Activated CD4-positive, alpha-beta T cell treated with anti-CD3 and anti-CD28 coated beads, Interleukin-2, amount 10 ng/mL, durations not matched to agents 24 days and 14 days (primary cell): Measurements from ENCODE around the gene OR13C4. TPM values are rescaled to one million over a fixed set of nuclear protein-coding genes. Genes with fewer than 3 reads are reported as not detected.
"Not testable (repeated sequence)": the region's sequence is repeated elsewhere in the genome, so short reads cannot be mapped to it uniquely, and the experiment has no call there.

ENCODE experiments used
- DNase-seq: peaks from one replicate; pipeline ENCODE4 v3.0.0; 2022
- H3K27ac Mint-ChIP-seq: one replicate; pipeline ENCODE4 v1.8.0; 2022; ENCODE audit warnings: mild to moderate bottlenecking, mixed read lengths
- H3K27me3 Mint-ChIP-seq: one replicate; pipeline ENCODE4 v1.8.0; 2022; ENCODE audit warnings: mixed read lengths
- H3K36me3 Mint-ChIP-seq: one replicate; pipeline ENCODE4 v1.8.0; 2022; ENCODE audit warnings: low read depth, mild to moderate bottlenecking, mixed read lengths
- H3K4me1 Mint-ChIP-seq: one replicate; pipeline ENCODE4 v1.8.0; 2021; ENCODE audit warnings: mixed read lengths
- H3K4me3 Mint-ChIP-seq: one replicate; pipeline ENCODE4 v1.8.0; 2022; ENCODE audit warnings: mild to moderate bottlenecking, moderate library complexity, mixed read lengths
- H3K9me3 Mint-ChIP-seq: one replicate; pipeline ENCODE4 v1.8.0; 2021; ENCODE audit warnings: mixed read lengths
- intact Hi-C: fragments of 100-400 bp; cut with micrococcal nuclease; formaldehyde crosslinking; loops from one replicate; pipeline ENCODE4 v1.15.1; 2023
- total RNA-seq: library from RNA; stranded (reverse); gene quantifications from 2 replicates; pipeline ENCODE4 v1.2.3, GENCODE V29; 2022

OR13C4 gene
- not detected in 2 replicates for total RNA-seq

- Mint-ChIP-seq H3K4me3 (no peak within 1 kb of the TSS), H3K4me1 (no peaks in the 10 kb centered on the region), H3K9me3 (no peaks in the 10 kb centered on the region), H3K27ac (no peak within 1 kb of the TSS), H3K27me3 (no peaks in the 10 kb centered on the region), H3K36me3 (no peaks in the 10 kb centered on the region)
- intact Hi-C loops: no loop called here
- no peak for DNase-seq
Measured at GRCh38 chr9:104527109-104527508, at the start of gene OR13C4. OR13C4 (minus strand) TSS chr9:104527209; CDS start chr9:104527209, 0 bp downstream.

DNA sequence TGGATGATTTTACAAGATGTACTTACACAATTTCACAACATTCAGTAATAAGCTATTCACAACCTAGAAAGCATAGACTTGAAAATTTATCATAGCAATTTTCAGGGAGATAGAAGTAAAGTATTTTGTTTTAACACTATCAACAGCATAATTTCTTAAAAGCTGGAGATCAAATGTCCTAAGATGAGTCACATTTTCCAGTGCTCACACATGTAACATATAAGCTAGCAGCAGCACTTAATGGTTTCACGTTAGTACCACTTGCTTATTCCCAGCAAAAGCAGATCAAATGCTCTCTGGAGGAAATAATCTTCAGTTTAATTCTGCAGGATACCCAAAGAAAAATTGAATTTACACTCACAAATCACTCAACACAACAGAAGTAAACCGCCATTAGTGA, 48.4 kb upstream of the OR13C4 start:
- no peaks in the 10 kb centered on the region for H3K4me1 Mint-ChIP-seq
- intact Hi-C loops: no loop called here
- H3K36me3 Mint-ChIP-seq: no peaks in the 10 kb centered on the region
- no peak overlapping the region for H3K4me3 Mint-ChIP-seq
- H3K9me3 Mint-ChIP-seq: peaks cover 4% of the 10 kb centered on the region
- no peaks in the 10 kb centered on the region for H3K27me3 Mint-ChIP-seq
- no peak overlapping the region for H3K27ac Mint-ChIP-seq
- DNase-seq: no peak

- Mint-ChIP-seq H3K27ac (no peak overlapping the region), H3K9me3 (peaks cover 4% of the 10 kb centered on the region), H3K27me3 (no peaks in the 10 kb centered on the region), H3K4me3 (no peak overlapping the region), H3K36me3 (no peaks in the 10 kb centered on the region), H3K4me1 (no peaks in the 10 kb centered on the region)
- intact Hi-C loops: no loop called here
- no peak for DNase-seq
Measured at GRCh38 chr9:104572612-104573011, 45.6 kb upstream of the OR13C4 start.

- no peak for DNase-seq
- Mint-ChIP-seq H3K4me1 (no peaks in the 10 kb centered on the region), H3K27me3 (no peaks in the 10 kb centered on the region), H3K4me3 (no peak within 1 kb of the TSS), H3K27ac (no peak within 1 kb of the TSS), H3K36me3 (no peaks in the 10 kb centered on the region), H3K9me3 (peaks cover 4% of the 10 kb centered on the region)
- intact Hi-C loops: no loop called here
Measured at GRCh38 chr9:104568868-104569267, 41.9 kb upstream of the OR13C4 start, which contains the start of gene OR13C8. OR13C8 (plus strand) TSS chr9:104569168; CDS start chr9:104569168, 0 bp downstream.

DNA sequence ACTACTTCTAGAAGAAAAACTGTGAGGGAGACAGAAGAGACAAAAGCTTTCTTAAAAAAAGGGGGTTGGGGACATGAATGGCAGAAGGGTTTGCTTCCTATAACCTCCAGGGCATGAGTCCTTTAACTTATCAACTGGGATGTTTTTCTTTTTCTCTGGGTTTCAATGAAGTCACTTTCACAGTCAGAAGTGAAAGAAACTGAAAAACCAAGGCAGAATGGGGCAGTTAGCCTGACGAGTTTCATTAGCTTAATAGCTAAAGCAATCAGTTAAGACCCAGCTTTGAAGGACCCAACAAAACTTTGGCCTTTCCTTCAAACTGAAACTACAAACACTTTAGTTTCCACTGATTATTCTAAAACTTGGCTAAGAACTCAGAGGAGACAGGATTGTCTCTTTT, 37.3 kb upstream of the OR13C4 start:
- no peak overlapping the region for H3K27ac Mint-ChIP-seq
- DNase-seq: no peak

GRCh38 chr9:104556830-104557634, 30.0 kb upstream of the OR13C4 start:
- Mint-ChIP-seq H3K27ac (no peak overlapping the region), H3K9me3 (no peaks in the 10 kb centered on the region), H3K27me3 (no peaks in the 10 kb centered on the region), H3K4me3 (no peak overlapping the region), H3K4me1 (no peaks in the 10 kb centered on the region), H3K36me3 (no peaks in the 10 kb centered on the region)
- intact Hi-C loops: no loop called here
- DNase-seq: no peak

More for the DNA sequence above, 37.3 kb upstream of the OR13C4 start:
- Mint-ChIP-seq H3K36me3 (no peaks in the 10 kb centered on the region), H3K27me3 (no peaks in the 10 kb centered on the region), H3K4me1 (no peaks in the 10 kb centered on the region), H3K4me3 (no peak overlapping the region), H3K9me3 (no peaks in the 10 kb centered on the region)
- intact Hi-C loops: no loop called here

GRCh38 chr9:104555521-104555920, 28.5 kb upstream of the OR13C4 start:
- no peaks in the 10 kb centered on the region for H3K4me1 Mint-ChIP-seq
- no peaks in the 10 kb centered on the region for H3K9me3 Mint-ChIP-seq

GRCh38 chr9:104553261-104553660, 26.3 kb upstream of the OR13C4 start:
- Mint-ChIP-seq H3K27ac (no peak overlapping the region), H3K9me3 (no peaks in the 10 kb centered on the region), H3K4me1 (no peaks in the 10 kb centered on the region), H3K36me3 (no peaks in the 10 kb centered on the region), H3K4me3 (no peak overlapping the region), H3K27me3 (no peaks in the 10 kb centered on the region)
- intact Hi-C loops: no loop called here
- DNase-seq: no peak

More at GRCh38 chr9:104555521-104555920, 28.5 kb upstream of the OR13C4 start:
- Mint-ChIP-seq H3K4me3 (no peak overlapping the region), H3K36me3 (no peaks in the 10 kb centered on the region), H3K27me3 (no peaks in the 10 kb centered on the region), H3K27ac (no peak overlapping the region)
- DNase-seq: no peak
- intact Hi-C loops: no loop called here

DNA sequence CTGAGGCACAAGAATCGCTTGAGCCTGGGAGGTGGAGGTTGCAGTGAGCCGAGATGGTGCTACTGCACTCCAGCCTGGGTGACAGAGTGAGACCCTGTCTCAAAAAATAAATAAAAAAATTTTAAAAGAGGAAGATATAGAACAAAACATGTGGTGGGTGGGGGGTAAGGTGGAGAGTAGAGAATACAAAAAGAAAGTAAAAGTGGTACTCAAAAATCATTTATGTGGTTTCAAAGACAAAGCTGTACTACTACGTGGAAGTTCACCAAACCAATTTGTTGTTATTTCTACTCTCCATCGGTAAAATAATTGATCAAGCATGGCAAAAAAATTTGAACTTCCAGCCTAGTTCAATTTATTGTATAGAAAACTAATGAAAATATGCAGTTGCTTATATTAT, 17.6 kb upstream of the OR13C4 start:
- H3K27ac Mint-ChIP-seq: no peak overlapping the region
- H3K4me1 Mint-ChIP-seq: no peaks in the 10 kb centered on the region
- intact Hi-C loops: no loop called here
- no peaks in the 10 kb centered on the region for H3K9me3 Mint-ChIP-seq
- no peak for DNase-seq
- H3K36me3 Mint-ChIP-seq: no peaks in the 10 kb centered on the region
- no peaks in the 10 kb centered on the region for H3K27me3 Mint-ChIP-seq
- no peak overlapping the region for H3K4me3 Mint-ChIP-seq

- Mint-ChIP-seq H3K27me3 (no peaks in the 10 kb centered on the region), H3K4me1 (no peaks in the 10 kb centered on the region), H3K36me3 (no peaks in the 10 kb centered on the region), H3K4me3 (no peak overlapping the region), H3K9me3 (no peaks in the 10 kb centered on the region), H3K27ac (no peak overlapping the region)
- no peak for DNase-seq
- intact Hi-C loops: no loop called here
Measured at GRCh38 chr9:104539275-104539674, 12.3 kb upstream of the OR13C4 start.

DNA sequence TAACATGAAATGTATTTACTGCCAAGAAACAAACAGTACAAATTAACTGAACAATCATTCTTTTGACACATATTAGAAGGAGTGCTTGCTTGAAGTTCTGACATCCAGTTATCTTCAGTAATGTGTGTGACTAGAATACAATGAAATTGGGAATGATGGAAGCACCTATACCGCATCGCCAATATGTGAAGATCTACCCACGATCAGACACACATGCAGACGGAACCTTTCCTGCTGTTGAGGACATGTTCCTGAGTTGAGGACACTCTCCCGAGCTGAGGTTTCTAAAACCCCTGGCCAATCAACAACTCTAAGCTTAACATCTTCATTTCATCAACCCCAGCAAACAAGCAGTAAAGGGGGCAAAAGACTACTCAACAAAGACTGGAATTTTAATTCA, 9.7 kb upstream of the OR13C4 start, which contains the start of gene OR13C3:
TSS of gene OR13C3 (minus strand) at position 101 of the 400 bp plus-strand sequence. CDS start 133 bp downstream, outside the sequence.
- Mint-ChIP-seq H3K27me3 (no peaks in the 10 kb centered on the region), H3K27ac (no peak within 1 kb of the TSS), H3K36me3 (no peaks in the 10 kb centered on the region), H3K4me1 (no peaks in the 10 kb centered on the region), H3K9me3 (no peaks in the 10 kb centered on the region), H3K4me3 (no peak within 1 kb of the TSS)
- intact Hi-C loops: no loop called here
- no peak for DNase-seq

DNA sequence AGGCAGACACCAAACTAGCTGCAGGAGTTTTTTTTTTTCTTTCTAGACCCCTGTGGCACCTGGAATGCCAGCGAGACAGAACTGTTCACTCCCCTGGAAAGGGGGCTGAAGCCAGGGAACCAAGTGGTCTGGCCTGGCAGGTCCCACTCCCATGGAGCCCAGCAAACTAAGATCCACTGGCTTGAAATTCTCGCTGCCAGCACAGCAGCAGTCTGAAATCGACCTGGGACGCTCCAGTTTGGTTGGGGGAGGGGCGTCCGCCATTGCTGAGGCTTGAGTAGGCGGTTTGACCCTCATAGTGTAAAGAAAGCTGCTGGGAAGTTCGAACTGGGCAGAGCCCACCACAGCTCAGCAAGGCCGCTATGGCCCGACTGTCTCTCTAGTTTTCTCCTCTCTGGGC, 6.8 kb downstream of the OR13C4 start:
- H3K27ac Mint-ChIP-seq, H3K27me3 Mint-ChIP-seq, DNase-seq, H3K4me1 Mint-ChIP-seq, H3K4me3 Mint-ChIP-seq, intact Hi-C loops, H3K9me3 Mint-ChIP-seq, H3K36me3 Mint-ChIP-seq: not testable (repeated sequence)

DNA sequence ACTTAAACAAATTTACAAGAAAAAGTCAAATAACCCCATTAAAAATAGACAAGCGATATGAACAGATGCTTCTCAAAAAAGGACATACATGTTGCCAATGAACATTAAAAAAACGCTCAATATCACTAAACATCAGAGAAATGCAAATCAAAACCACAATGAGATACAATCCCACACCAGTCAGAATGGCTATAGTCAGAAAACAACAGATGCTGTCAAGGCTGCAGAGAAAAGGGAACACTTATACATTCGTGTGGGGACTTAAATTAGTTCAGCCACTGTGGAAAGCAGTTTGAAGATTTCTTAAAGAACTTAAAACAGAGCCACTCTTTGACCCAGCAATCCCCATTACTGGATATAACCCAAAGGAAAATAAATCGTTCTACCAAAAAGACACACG, 12.1 kb downstream of the OR13C4 start:
- no peaks in the 10 kb centered on the region for H3K27me3 Mint-ChIP-seq

DNA sequence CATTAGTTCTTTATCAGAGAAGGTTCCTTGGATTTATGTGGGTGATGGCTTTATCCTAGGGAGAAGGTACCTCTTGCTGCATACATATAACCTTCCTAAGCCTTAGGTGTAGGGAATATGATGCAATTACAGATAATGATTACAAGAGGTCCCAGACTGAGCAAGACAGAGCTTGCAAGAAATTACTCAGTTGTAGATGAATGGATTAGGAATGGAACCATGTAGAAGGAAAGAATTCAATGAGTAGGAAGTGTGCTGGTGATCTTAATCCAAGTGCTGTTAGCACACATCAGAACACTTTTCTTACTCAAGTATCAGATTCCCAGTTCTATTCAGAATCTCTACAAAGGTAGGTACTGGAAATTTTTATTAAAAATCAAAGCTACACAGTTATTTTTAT, 20.4 kb downstream of the OR13C4 start:
- DNase-seq: no peak
- H3K4me1 Mint-ChIP-seq: no peaks in the 10 kb centered on the region
- no peaks in the 10 kb centered on the region for H3K27me3 Mint-ChIP-seq
- intact Hi-C loops: no loop called here
- no peak overlapping the region for H3K27ac Mint-ChIP-seq
- no peaks in the 10 kb centered on the region for H3K36me3 Mint-ChIP-seq
- no peaks in the 10 kb centered on the region for H3K9me3 Mint-ChIP-seq
- H3K4me3 Mint-ChIP-seq: no peak overlapping the region

More for the DNA sequence above, 12.1 kb downstream of the OR13C4 start:
- no peak for DNase-seq
- Mint-ChIP-seq H3K27ac (no peak overlapping the region), H3K9me3 (peaks cover 4% of the 10 kb centered on the region), H3K4me3 (no peak overlapping the region), H3K36me3 (no peaks in the 10 kb centered on the region), H3K4me1 (no peaks in the 10 kb centered on the region)
- intact Hi-C loops: no loop called here

GRCh38 chr9:104503963-104504362, 23.0 kb downstream of the OR13C4 start, which contains the start of gene OR13F1:
OR13F1 (plus strand) TSS chr9:104504263; CDS start chr9:104504263, 0 bp downstream.
- DNase-seq: no peak
- H3K4me3 Mint-ChIP-seq: no peak within 1 kb of the TSS
- no peaks in the 10 kb centered on the region for H3K27me3 Mint-ChIP-seq
- H3K36me3 Mint-ChIP-seq: no peaks in the 10 kb centered on the region
- H3K4me1 Mint-ChIP-seq: no peaks in the 10 kb centered on the region
- H3K27ac Mint-ChIP-seq: no peak within 1 kb of the TSS
- intact Hi-C loops: no loop called here
- no peaks in the 10 kb centered on the region for H3K9me3 Mint-ChIP-seq
